Measurements from ENCODE around the gene LKAAEAR1. TPM values are rescaled to one million over a fixed set of nuclear protein-coding genes. Genes with fewer than 3 reads are reported as not detected.

The LKAAEAR1 gene
- polyA plus RNA-seq, 1 donor (not counting 4 experiments of a cell fraction or from before 2014, with no cell fraction given), result not detected

DNA sequence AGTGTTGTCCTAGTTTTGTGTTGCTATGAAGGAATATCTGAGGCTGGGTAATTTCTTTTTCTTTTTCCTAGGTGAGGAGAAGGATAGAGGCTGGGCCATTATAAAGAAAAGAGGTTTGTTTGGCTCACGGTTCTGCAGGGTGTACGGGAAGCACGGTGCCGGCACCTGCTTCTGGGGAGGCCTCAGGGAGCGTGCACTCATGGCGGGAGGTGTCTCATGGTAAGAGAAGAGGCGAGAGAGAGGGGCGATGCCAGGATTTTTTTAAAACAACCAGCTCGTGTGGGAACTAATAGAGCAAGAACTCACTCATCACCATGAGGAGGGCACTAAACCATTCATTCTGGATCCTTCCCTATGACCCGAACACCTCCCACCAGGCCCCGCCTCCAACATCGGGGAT, 37.4 kb upstream of the LKAAEAR1 start:
- H3K4me2 ChIP-seq (ENCODE audit: control insufficient read depth, extremely low read depth, insufficient read depth, low read depth, low read length), result no peak overlapping the region
- TF ChIP-seq EZH2 (IDR thresholded peaks at IDR 0.05; ENCODE audit: low read length), result no peak
- TF ChIP-seq, protein P1, sequence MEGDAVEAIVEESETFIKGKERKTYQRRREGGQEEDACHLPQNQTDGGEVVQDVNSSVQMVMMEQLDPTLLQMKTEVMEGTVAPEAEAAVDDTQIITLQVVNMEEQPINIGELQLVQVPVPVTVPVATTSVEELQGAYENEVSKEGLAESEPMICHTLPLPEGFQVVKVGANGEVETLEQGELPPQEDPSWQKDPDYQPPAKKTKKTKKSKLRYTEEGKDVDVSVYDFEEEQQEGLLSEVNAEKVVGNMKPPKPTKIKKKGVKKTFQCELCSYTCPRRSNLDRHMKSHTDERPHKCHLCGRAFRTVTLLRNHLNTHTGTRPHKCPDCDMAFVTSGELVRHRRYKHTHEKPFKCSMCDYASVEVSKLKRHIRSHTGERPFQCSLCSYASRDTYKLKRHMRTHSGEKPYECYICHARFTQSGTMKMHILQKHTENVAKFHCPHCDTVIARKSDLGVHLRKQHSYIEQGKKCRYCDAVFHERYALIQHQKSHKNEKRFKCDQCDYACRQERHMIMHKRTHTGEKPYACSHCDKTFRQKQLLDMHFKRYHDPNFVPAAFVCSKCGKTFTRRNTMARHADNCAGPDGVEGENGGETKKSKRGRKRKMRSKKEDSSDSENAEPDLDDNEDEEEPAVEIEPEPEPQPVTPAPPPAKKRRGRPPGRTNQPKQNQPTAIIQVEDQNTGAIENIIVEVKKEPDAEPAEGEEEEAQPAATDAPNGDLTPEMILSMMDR (optimal IDR thresholded peaks at IDR 0.05 in 1 of 3, IDR thresholded peaks at IDR 0.05 in 1 of 3, conservative IDR thresholded peaks at IDR 0.05 in 1 of 3; ENCODE audit: extremely low read depth in 1 of 3, insufficient read depth in 2 of 3, low read length in 3 of 3), result no peak
- H3K27ac ChIP-seq (ENCODE audit: control insufficient read depth, insufficient read depth, low read length), result no peak overlapping the region
- H3K9ac ChIP-seq (ENCODE audit: control insufficient read depth, extremely low read depth, insufficient read depth, low read length), result no peak overlapping the region
- no peaks in the 10 kb centered on the region for H3K9me1 ChIP-seq (ENCODE audit: control insufficient read depth, extremely low read depth, insufficient read depth, low read length)
- dilution Hi-C loops (cut with MboI; ENCODE audit: extremely low pct_ligation_motif_present, low sequenced_read_pairs), result no loop called here
- FAIRE-seq, result no peak
- no peaks in the 10 kb centered on the region for H3K9me3 ChIP-seq (ENCODE audit: control insufficient read depth, low read depth, low read length)
- H4K20me1 ChIP-seq (ENCODE audit: control insufficient read depth, extremely low read depth, insufficient read depth, low read length), result no peaks in the 10 kb centered on the region
- H3K27me3 ChIP-seq (ENCODE audit: control insufficient read depth, extremely low read depth, insufficient read depth, low read length), result peaks cover 11% of the 10 kb centered on the region
- no peaks in the 10 kb centered on the region for H3K79me2 ChIP-seq (ENCODE audit: control insufficient read depth, insufficient read depth, low read length)
- H3K4me1 ChIP-seq (ENCODE audit: control insufficient read depth, extremely low read depth, insufficient read depth, low read length), result no peaks in the 10 kb centered on the region
- H3K4me3 ChIP-seq (ENCODE audit: control insufficient read depth in 2 of 3, extremely low read depth in 1 of 3, insufficient read depth in 2 of 3, low read depth in 1 of 3, low read length in 3 of 3), result no peak overlapping the region
- DNase-seq (ENCODE audit: low read depth, low spot score), result no peak
- H3K36me3 ChIP-seq (ENCODE audit: control insufficient read depth in 2 of 2, extremely low read depth in 1 of 2, insufficient read depth in 2 of 2, low read length in 2 of 2), result no peaks in the 10 kb centered on the region
- H2AFZ ChIP-seq (ENCODE audit: control insufficient read depth, low read length), result no peak overlapping the region

DNA sequence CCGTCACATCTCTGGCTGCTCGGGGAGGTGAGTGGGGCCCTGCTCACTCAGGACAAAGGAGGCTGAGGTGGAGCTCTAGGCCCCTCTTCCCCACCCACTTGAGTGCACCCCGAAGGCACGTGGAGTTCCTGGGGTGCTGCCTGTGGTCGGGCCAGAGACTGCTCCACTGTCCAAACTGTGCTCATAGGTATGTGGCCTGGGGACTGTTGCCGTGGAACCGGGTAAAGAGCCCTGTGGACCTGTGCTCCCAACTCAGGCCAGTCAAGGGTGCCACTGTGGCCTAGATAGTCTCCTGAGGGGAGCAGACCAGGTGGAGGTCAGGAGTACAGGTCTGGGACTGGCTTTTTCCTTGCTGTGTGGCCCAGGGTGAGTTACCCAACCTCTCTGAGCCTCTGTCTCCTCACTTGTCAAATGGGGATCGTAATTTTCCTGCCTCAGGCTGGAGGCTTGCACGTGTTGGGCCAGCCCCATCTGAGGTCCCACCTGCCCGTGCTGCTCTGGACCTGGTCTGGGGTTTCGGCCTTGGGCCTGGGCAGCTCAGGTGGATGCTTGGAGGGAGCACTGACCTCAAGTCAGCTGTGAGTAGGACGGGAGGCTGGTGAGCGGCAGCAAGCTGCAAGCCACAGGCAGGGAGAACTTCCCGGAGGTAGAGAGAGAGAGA, 35.6 kb upstream of the LKAAEAR1 start:
- DNase-seq (ENCODE audit: low read depth, low spot score) (no peak), FAIRE-seq (no peak)
- Histone ChIP-seq H2AFZ (ENCODE audit: control insufficient read depth, low read length) (no peak overlapping the region), H3K27ac (ENCODE audit: control insufficient read depth, insufficient read depth, low read length) (no peak overlapping the region), H3K9ac (ENCODE audit: control insufficient read depth, extremely low read depth, insufficient read depth, low read length) (no peak overlapping the region), H3K36me3 (ENCODE audit: control insufficient read depth in 2 of 2, extremely low read depth in 1 of 2, insufficient read depth in 2 of 2, low read length in 2 of 2) (no peaks in the 10 kb centered on the region), H3K4me1 (ENCODE audit: control insufficient read depth, extremely low read depth, insufficient read depth, low read length) (no peaks in the 10 kb centered on the region), H3K9me3 (ENCODE audit: control insufficient read depth, low read depth, low read length) (no peaks in the 10 kb centered on the region), H3K27me3 (ENCODE audit: control insufficient read depth, extremely low read depth, insufficient read depth, low read length) (peaks cover 15% of the 10 kb centered on the region), H4K20me1 (ENCODE audit: control insufficient read depth, extremely low read depth, insufficient read depth, low read length) (no peaks in the 10 kb centered on the region), H3K4me3 (ENCODE audit: control insufficient read depth in 2 of 3, extremely low read depth in 1 of 3, insufficient read depth in 2 of 3, low read depth in 1 of 3, low read length in 3 of 3) (no peak overlapping the region), H3K79me2 (ENCODE audit: control insufficient read depth, insufficient read depth, low read length) (no peaks in the 10 kb centered on the region), H3K9me1 (ENCODE audit: control insufficient read depth, extremely low read depth, insufficient read depth, low read length) (no peaks in the 10 kb centered on the region), H3K4me2 (ENCODE audit: control insufficient read depth, extremely low read depth, insufficient read depth, low read depth, low read length) (no peak overlapping the region)
- dilution Hi-C loops (cut with MboI; ENCODE audit: extremely low pct_ligation_motif_present, low sequenced_read_pairs), result no loop called here
- no peak for TF ChIP-seq EZH2 (IDR thresholded peaks at IDR 0.05; ENCODE audit: low read length)
- TF ChIP-seq, protein P1 (optimal IDR thresholded peaks at IDR 0.05 in 1 of 3, IDR thresholded peaks at IDR 0.05 in 1 of 3, conservative IDR thresholded peaks at IDR 0.05 in 1 of 3; ENCODE audit: extremely low read depth in 1 of 3, insufficient read depth in 2 of 3, low read length in 3 of 3), result no peak
